Body of pancreas (tissue), 4 donors: Measurements from ENCODE around the gene HOXD4.

Source experiments
- CTCF ChIP-seq, 7 experiments: fragments of 450-650 bp in 4 of 7; fragments of 200-600 bp in 3 of 7; sonication (generic) in 3 of 7; IDR thresholded peaks; one replicate each; pipeline ENCODE4 v1.5.1; 2016 to 2019; ENCODE audit warnings: antibody characterized with exemption in 7 of 7
- POLR2A ChIP-seq, 3 donors: fragments of 450-650 bp; IDR thresholded peaks; one replicate each; pipeline ENCODE4 v1.6.1; 2016; ENCODE audit warnings: antibody characterized with exemption in 3 of 3, mild to moderate bottlenecking in 2 of 3

- TF ChIP-seq CTCF (IDR thresholded peaks at IDR 0.05) (no peak), POLR2A (IDR thresholded peaks at IDR 0.05) (no peak)
Observed at GRCh38 chr2:176193048-176193447, 41.7 kb downstream of the HOXD4 start.
